H9 (cell line): ENCODE data around the gene DPF1. TPM values are rescaled to one million over a fixed set of nuclear protein-coding genes. Genes with fewer than 3 reads are reported as not detected.

ENCODE experiments used
- DNase-seq: peaks from one replicate; pipeline ENCODE4 v3.0.0-alpha.2; 2017
- H2AFZ ChIP-seq: one replicate; pipeline ENCODE4 v1.6.1; 2013; ENCODE audit warnings: mild to moderate bottlenecking, low read length, control low read depth, moderate library complexity
- H2AK5ac ChIP-seq: 2 replicates; pipeline ENCODE4 v1.6.1; 2013; ENCODE audit warnings: low read length, control low read depth, mixed read lengths; ENCODE audit not compliant: insufficient read length
- H2BK120ac ChIP-seq: one replicate; pipeline ENCODE4 v1.6.1; 2013; ENCODE audit warnings: low read depth, mild to moderate bottlenecking, low read length, control low read depth, inconsistent platforms; ENCODE audit not compliant: poor library complexity, severe bottlenecking
- H2BK12ac ChIP-seq: 2 replicates; pipeline ENCODE4 v1.6.1; 2013; ENCODE audit warnings: low read length, control low read depth, mixed read lengths, low read depth; ENCODE audit not compliant: insufficient read length
- H2BK15ac ChIP-seq: 2 replicates; pipeline ENCODE4 v1.6.1; 2013; ENCODE audit warnings: low read depth, low read length, control low read depth
- H2BK20ac ChIP-seq: one replicate; pipeline ENCODE4 v1.6.1; 2013; ENCODE audit warnings: low read depth, mild to moderate bottlenecking, low read length, control low read depth, inconsistent platforms; ENCODE audit not compliant: poor library complexity, severe bottlenecking
- H2BK5ac ChIP-seq: 2 replicates; pipeline ENCODE4 v1.6.1; 2013; ENCODE audit warnings: low read length, control low read depth, mixed read lengths; ENCODE audit not compliant: insufficient read length
- H3K14ac ChIP-seq: 2 replicates; pipeline ENCODE4 v1.6.1; 2013; ENCODE audit warnings: low read length, control low read depth; ENCODE audit not compliant: insufficient read depth
- H3K18ac ChIP-seq: 2 replicates; pipeline ENCODE4 v1.6.1; 2013; ENCODE audit warnings: low read depth, mild to moderate bottlenecking, mixed read lengths, low read length, control low read depth; ENCODE audit not compliant: insufficient read length
- H3K23ac ChIP-seq: 2 replicates; pipeline ENCODE4 v1.6.1; 2013; ENCODE audit warnings: low read length, control low read depth, mixed read lengths, low read depth; ENCODE audit not compliant: insufficient read length
- H3K23me2 ChIP-seq: 2 replicates; pipeline ENCODE4 v1.6.1; 2013; ENCODE audit warnings: low read depth, mild to moderate bottlenecking, mixed read lengths, low read length, control low read depth; ENCODE audit not compliant: insufficient read length, poor library complexity, severe bottlenecking
- H3K27ac ChIP-seq: 2 replicates; pipeline ENCODE4 v1.5.1; 2013; ENCODE audit warnings: low read length, control low read depth, mixed read lengths, low read depth; ENCODE audit not compliant: insufficient read length
- H3K27me3 ChIP-seq: 2 replicates; pipeline ENCODE4 v1.6.1; 2013; ENCODE audit warnings: low read length, control low read depth, inconsistent platforms; ENCODE audit not compliant: insufficient read depth
- H3K4ac ChIP-seq: 2 replicates; pipeline ENCODE4 v1.6.1; 2013; ENCODE audit warnings: low read depth, mild to moderate bottlenecking, control low read depth, inconsistent platforms, low read length, moderate library complexity
- H3K4me1 ChIP-seq: 2 replicates; pipeline ENCODE4 v1.6.1; 2013; ENCODE audit warnings: low read length, control low read depth, inconsistent platforms; ENCODE audit not compliant: insufficient read depth
- H3K4me2 ChIP-seq: 2 replicates; pipeline ENCODE4 v1.6.1; 2013; ENCODE audit warnings: low read length, control low read depth, mixed read lengths; ENCODE audit not compliant: insufficient read length, insufficient read depth
- H3K56ac ChIP-seq: 2 replicates; pipeline ENCODE4 v1.6.1; 2013; ENCODE audit warnings: low read depth, mild to moderate bottlenecking, mixed read lengths, low read length, control low read depth; ENCODE audit not compliant: insufficient read length
- H3K79me1 ChIP-seq: 2 replicates; pipeline ENCODE4 v1.6.1; 2013; ENCODE audit warnings: low read depth, mild to moderate bottlenecking, moderate library complexity, low read length, control low read depth, inconsistent platforms; ENCODE audit not compliant: insufficient read depth, poor library complexity, severe bottlenecking
- H3K79me2 ChIP-seq: 2 replicates; pipeline ENCODE4 v1.6.1; 2013; ENCODE audit warnings: low read length, control low read depth, inconsistent platforms; ENCODE audit not compliant: insufficient read depth
- H3K9ac ChIP-seq: 2 replicates; pipeline ENCODE4 v1.6.1; 2013; ENCODE audit warnings: low read length, control low read depth, mixed read lengths; ENCODE audit not compliant: insufficient read length; ENCODE audit errors: extremely low read depth
- H3K9me3 ChIP-seq: one replicate; pipeline ENCODE4 v1.6.1; 2013; ENCODE audit warnings: low read depth, low read length, inconsistent platforms; ENCODE audit not compliant: control insufficient read depth
- H3T11ph ChIP-seq: one replicate; pipeline ENCODE4 v1.6.1; 2013; ENCODE audit warnings: mild to moderate bottlenecking, low read length, control low read depth, inconsistent platforms
- H4K20me1 ChIP-seq: one replicate; pipeline ENCODE4 v1.6.1; 2013; ENCODE audit not compliant: control insufficient read depth, insufficient read length, insufficient read depth
- H4K5ac ChIP-seq: 2 replicates; pipeline ENCODE4 v1.6.1; 2013; ENCODE audit warnings: low read depth, mild to moderate bottlenecking, mixed read lengths, low read length, control low read depth; ENCODE audit not compliant: insufficient read length
- H4K8ac ChIP-seq: replicated peaks from 2 replicates; pipeline ENCODE4 v1.6.1; 2013; ENCODE audit warnings: low read length, control low read depth, mixed read lengths, low read depth; ENCODE audit not compliant: insufficient read length
- H4K91ac ChIP-seq: 2 replicates; pipeline ENCODE4 v1.6.1; 2013; ENCODE audit warnings: low read depth, mild to moderate bottlenecking, moderate library complexity, mixed read lengths, low read length, control low read depth; ENCODE audit not compliant: insufficient read length
- H3K27ac Mint-ChIP-seq, 3 experiments: 2 replicates in 2 of 3; 3 replicates in 1 of 3; pipeline ENCODE4 v1.8.0; 2020 to 2021; ENCODE audit warnings: mixed read lengths in 3 of 3, mild to moderate bottlenecking in 1 of 3, moderate library complexity in 1 of 3
- H3K27me3 Mint-ChIP-seq: 2 replicates; pipeline ENCODE4 v1.8.0; 2021; ENCODE audit warnings: low read depth, mild to moderate bottlenecking, moderate library complexity, mixed read lengths
- H3K36me3 Mint-ChIP-seq, 3 experiments: 2 replicates in 2 of 3; 3 replicates in 1 of 3; pipeline ENCODE4 v1.8.0; 2020 to 2021; ENCODE audit warnings: low read depth in 3 of 3, mixed read lengths in 3 of 3; ENCODE audit not compliant: insufficient read depth in 1 of 3
- H3K4me1 Mint-ChIP-seq, 2 experiments: 2 replicates each; pipeline ENCODE4 v1.8.0; 2020; ENCODE audit warnings: mixed read lengths in 2 of 2
- H3K4me3 Mint-ChIP-seq, 2 experiments: 2 replicates in 1 of 2; 3 replicates in 1 of 2; pipeline ENCODE4 v1.8.0; 2020 to 2021; ENCODE audit warnings: mild to moderate bottlenecking in 2 of 2, mixed read lengths in 2 of 2, moderate library complexity in 1 of 2
- H3K9me3 Mint-ChIP-seq, 2 experiments: 2 replicates in 1 of 2; 3 replicates in 1 of 2; pipeline ENCODE4 v1.8.0; 2020; ENCODE audit warnings: mild to moderate bottlenecking in 2 of 2, mixed read lengths in 2 of 2, moderate library complexity in 1 of 2
- WGBS: extraction: QIAGEN DNeasy Blood & Tissue Kit; methylation state at CpG from one replicate; pipeline ENCODE4 v1.1.7; 2013; ENCODE audit warnings: missing lambda C conversion rate, low lambda C conversion rate, mixed read lengths; ENCODE audit not compliant: insufficient read length; ENCODE audit errors: extremely low coverage; 5-methylcytosine and 5-hydroxymethylcytosine counted together
- total RNA-seq: library from RNA; stranded (reverse); gene quantifications from 2 replicates; pipeline ENCODE4 v1.2.1, GENCODE V29; 2021
- TF ChIP-seq, protein P1 (sequence below): fragments of 200-600 bp; sonication (generic); conservative IDR thresholded peaks from 3 replicates; pipeline ENCODE4 v1.8.0; 2021; ENCODE audit warnings: antibody characterized with exemption, mild to moderate bottlenecking

The DPF1 gene
- total RNA-seq, 1 experiment from 2014 or later = 12.0 TPM

DNA sequence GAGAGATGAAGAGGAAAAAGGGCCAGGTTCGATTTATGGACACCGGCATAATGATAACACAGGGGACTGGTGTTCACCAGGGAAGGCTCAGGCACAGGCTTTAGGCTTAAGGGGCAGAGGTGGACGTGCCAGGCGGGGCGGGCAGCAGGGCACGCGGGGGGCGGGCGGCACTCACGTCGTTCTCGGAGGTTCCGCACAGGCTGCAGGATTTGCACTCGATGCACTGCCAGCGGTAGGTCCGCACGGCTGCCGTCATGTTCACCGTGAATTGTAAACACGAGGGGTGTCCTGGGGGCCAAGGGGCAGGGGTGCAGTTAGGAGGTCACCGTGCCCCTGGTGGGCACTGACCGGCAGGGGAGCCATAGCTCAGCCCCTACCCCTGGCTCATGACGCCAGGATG, 10.6 kb downstream of the DPF1 start:
- H2AFZ ChIP-seq = no peak overlapping the region
- Mint-ChIP-seq H3K36me3 (peaks cover 4 to 16% (median 9%) of the 10 kb centered on the region in 3 experiments), H3K4me3 (no peak overlapping the region), H3K27ac (peak overlapping the region in 1 of 3 experiments; percentile 50; a peak in 1 of 7 replicates), H3K4me1 (peaks cover 24 to 41% of the 10 kb centered on the region in 2 experiments), H3K9me3 (no peaks in the 10 kb centered on the region; a peak in 2 of 5 replicates), H3K27me3 (peaks cover 18% of the 10 kb centered on the region)
- no peak overlapping the region for H3K23ac ChIP-seq
- no peak overlapping the region for H3K4me2 ChIP-seq
- no peaks in the 10 kb centered on the region for H3K79me2 ChIP-seq
- no peak for DNase-seq
- no peak overlapping the region for H2BK15ac ChIP-seq
- H4K5ac ChIP-seq = no peak overlapping the region
- no peak overlapping the region for H3K56ac ChIP-seq
- no peak overlapping the region for H2AK5ac ChIP-seq
- no peaks in the 10 kb centered on the region for H3K4me1 ChIP-seq
- WGBS = no CpG with 5 or more reads among the region's 23 CpGs
- no peaks in the 10 kb centered on the region for H3K27me3 ChIP-seq
- H3K4ac ChIP-seq = no peak overlapping the region
- H2BK5ac ChIP-seq = no peak overlapping the region
- no peaks in the 10 kb centered on the region for H3K79me1 ChIP-seq
- H4K91ac ChIP-seq = no peak overlapping the region
- no peak overlapping the region for H2BK120ac ChIP-seq
- H3K18ac ChIP-seq = no peak overlapping the region
- H4K8ac ChIP-seq = no peak overlapping the region
- no peak overlapping the region for H2BK20ac ChIP-seq
- H3K9ac ChIP-seq = no peak overlapping the region
- no peak overlapping the region for H2BK12ac ChIP-seq
- H3K14ac ChIP-seq = no peak overlapping the region
- H3K23me2 ChIP-seq = peaks cover 20% of the 10 kb centered on the region
- no peak overlapping the region for H3T11ph ChIP-seq
- H3K27ac ChIP-seq = no peak overlapping the region
- TF ChIP-seq, protein P1, sequence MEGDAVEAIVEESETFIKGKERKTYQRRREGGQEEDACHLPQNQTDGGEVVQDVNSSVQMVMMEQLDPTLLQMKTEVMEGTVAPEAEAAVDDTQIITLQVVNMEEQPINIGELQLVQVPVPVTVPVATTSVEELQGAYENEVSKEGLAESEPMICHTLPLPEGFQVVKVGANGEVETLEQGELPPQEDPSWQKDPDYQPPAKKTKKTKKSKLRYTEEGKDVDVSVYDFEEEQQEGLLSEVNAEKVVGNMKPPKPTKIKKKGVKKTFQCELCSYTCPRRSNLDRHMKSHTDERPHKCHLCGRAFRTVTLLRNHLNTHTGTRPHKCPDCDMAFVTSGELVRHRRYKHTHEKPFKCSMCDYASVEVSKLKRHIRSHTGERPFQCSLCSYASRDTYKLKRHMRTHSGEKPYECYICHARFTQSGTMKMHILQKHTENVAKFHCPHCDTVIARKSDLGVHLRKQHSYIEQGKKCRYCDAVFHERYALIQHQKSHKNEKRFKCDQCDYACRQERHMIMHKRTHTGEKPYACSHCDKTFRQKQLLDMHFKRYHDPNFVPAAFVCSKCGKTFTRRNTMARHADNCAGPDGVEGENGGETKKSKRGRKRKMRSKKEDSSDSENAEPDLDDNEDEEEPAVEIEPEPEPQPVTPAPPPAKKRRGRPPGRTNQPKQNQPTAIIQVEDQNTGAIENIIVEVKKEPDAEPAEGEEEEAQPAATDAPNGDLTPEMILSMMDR = no peak
- no peaks in the 10 kb centered on the region for H3K9me3 ChIP-seq
- no peaks in the 10 kb centered on the region for H4K20me1 ChIP-seq
